HG03060 (cell line): ENCODE results near the gene RAB43.

Experiments used
- ATAC-seq: cut with Tn5 transposase; IDR thresholded peaks from one replicate; pipeline ENCODE4 v1.9.1; 2021; ENCODE audit warnings: low read depth, moderate number of reproducible peaks; ENCODE audit not compliant: unreplicated experiment

The RAB43 gene

GRCh38 chr3:129061888-129062834, 59.4 kb downstream of the RAB43 start:
- ATAC-seq, result no peak

GRCh38 chr3:129061023-129061887, 60.3 kb downstream of the RAB43 start:
- ATAC-seq, result no peak

GRCh38 chr3:129060276-129061022, 61.2 kb downstream of the RAB43 start, which contains the start of gene GP9:
GP9 (plus strand) TSS chr3:129060779; CDS start chr3:129061740, 961 bp downstream.
- no peak for ATAC-seq

- ATAC-seq, result no peak
These were observed 62.2 kb downstream of the RAB43 start for GRCh38 chr3:129059311-129059958.

- no peak for ATAC-seq
These were observed 63.0 kb downstream of the RAB43 start for GRCh38 chr3:129058441-129059200.

GRCh38 chr3:129057249-129057648, 64.4 kb downstream of the RAB43 start:
- no peak for ATAC-seq

- no peak for ATAC-seq
These were observed 65.0 kb downstream of the RAB43 start for GRCh38 chr3:129056451-129057173.

- no peak for ATAC-seq
These were observed 66.9 kb downstream of the RAB43 start for GRCh38 chr3:129054605-129055104.

GRCh38 chr3:129052675-129053074, 68.9 kb downstream of the RAB43 start:
- ATAC-seq, result no peak

- ATAC-seq, result no peak
These were observed 69.7 kb downstream of the RAB43 start for GRCh38 chr3:129051871-129052340.

GRCh38 chr3:129050556-129051295, 70.9 kb downstream of the RAB43 start:
- ATAC-seq, result no peak

- no peak for ATAC-seq
These were observed 74.1 kb downstream of the RAB43 start for GRCh38 chr3:129047553-129047839.

- no peak for ATAC-seq
These were observed 74.7 kb downstream of the RAB43 start for GRCh38 chr3:129046732-129047552.

GRCh38 chr3:129046037-129046731, 75.4 kb downstream of the RAB43 start:
- no peak for ATAC-seq

- no peak for ATAC-seq
These were observed 75.9 kb downstream of the RAB43 start for GRCh38 chr3:129045675-129046036.

GRCh38 chr3:129040579-129041300, 80.9 kb downstream of the RAB43 start:
- ATAC-seq, result no peak
